Measurements from ENCODE around the gene HMGN4.
"Not testable (repeated sequence)": the region's sequence is repeated elsewhere in the genome, so short reads cannot be mapped to it uniquely, and the experiment has no call there.

Gene HMGN4

GRCh38 chr6:26524314-26524713 lies 13.9 kb upstream of the HMGN4 start:
- DNase-seq: not testable (repeated sequence)

DNA sequence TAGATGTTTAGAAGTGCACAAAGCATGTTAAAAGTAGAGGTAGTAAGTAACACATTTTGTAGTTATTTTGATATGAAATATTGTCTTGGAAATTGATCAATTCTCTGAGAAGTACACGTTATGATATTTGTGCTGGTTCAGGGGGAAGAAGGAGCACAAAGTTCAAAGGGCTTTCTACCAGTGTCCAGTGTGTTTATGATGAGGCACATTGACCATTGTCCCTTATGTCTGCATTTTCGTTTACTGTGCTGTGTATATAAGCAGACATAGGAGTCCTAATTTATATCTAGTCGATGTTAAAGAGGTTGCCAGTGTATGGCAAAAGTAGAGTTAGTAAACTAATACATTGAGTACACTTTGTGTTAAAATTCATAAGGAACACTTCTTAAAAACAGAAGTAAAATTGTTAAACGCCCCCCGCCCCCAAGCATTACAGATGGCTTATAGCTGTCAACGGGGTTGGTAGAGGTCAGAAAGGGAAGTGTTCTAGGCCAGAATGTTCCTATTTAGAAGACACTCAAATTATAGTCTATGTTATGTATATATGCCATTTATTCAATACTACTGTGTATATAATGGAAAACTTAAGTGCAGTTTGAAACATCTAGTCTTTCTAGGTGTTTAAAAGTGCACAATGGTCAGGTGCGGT lies 13.3 kb upstream of the HMGN4 start:
- DNase-seq: no peak

- no peak for DNase-seq
Measured at GRCh38 chr6:26525838-26526237, 12.3 kb upstream of the HMGN4 start.

DNA sequence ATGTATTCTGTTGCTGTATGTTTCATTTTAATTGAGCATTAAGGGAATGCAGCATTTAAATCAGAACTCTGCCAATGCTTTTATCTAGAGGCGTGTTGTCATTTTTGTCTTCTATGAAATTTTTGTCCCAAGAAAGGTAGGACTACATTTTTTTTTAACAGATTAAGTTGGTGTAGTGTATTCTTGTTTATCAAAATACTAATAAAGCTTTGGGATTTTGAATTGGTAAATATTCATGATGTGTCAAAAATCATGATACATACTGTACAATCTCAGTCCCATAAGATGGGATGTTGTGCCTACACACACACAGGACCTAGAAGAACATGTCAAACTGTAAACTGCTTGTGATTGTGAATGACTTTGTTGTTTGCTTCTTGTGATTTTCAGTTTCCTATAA lies 11.2 kb upstream of the HMGN4 start:
- no peak for DNase-seq

GRCh38 chr6:26530203-26530602 lies 8.0 kb upstream of the HMGN4 start:
- no peak for DNase-seq

DNA sequence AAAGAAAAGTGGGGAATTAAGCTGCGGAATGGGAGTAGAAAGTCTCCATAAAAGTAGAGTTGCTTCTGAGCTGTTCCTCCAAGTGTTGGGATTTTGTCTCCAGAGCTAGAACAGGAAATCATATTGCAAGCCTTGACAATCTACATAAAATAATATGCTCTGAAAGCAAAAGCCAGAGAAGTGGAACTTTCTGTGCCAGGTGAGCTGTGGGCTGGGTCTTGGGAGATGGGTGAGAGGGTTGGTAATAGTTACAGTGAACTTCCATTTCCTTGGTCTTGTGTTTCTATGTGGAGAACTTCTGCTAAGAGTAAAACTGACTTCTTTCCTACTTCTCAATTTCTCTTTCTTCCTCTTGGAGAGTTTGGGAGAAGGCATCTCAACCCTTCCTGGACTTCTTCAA lies 6.3 kb upstream of the HMGN4 start:
- no peak for DNase-seq

DNA sequence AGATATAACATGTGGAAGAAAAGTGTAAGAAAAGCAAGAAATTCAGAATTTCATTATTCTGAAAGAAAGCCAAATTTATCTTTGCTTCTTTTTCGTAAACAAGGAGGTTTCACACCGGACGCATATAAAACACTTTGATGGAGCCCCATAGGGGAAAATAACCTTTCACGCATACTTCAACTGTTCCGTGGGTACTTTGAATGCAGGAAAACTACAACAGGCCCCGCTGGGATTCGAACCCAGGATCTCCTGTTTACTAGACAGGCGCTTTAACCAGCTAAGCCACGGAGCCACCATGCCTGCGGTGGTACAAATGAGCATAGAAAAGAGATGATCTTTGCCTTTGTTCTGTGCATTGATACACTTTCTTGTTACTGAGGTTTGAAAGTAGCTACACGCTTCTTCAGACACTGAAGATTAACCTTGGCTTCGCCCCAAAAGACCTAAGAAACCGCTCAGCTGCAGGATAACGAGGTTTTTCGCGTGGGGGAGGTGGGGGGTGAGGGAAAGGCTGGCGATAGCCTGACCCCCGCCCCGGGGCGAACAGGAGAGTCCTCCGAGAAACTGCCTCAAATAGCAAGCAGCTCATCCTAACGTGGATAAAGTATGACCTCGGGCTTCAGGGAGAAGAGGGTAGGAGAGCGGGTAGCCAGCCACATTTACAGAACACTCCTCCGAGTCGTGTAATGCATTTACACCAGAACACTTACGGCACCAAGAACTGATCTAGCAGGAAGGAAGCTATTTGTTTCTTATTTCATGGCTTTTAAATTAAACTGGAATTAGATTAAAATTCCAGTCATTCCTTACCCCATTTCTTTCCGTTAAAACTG lies 5.3 kb upstream of the HMGN4 start:
- peak; percentile 90 for DNase-seq

DNA sequence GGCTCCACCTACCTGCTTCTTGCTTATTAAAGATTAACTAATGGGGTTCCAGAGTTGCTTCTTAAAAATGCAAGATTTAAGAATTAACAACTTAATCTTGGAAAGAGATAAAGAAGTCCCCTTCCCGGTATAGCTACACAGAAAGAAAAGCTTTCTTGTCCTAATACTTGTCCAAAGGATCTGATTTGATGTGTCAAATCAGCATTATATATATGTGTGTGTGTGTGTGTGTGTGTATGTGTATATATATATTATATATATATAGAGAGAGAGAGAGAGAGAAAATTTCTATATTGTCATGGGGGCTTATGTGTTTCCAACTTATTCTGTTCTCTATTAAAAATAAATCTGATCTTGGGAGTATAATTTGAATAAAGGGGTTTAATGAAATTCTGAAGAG lies 4.6 kb upstream of the HMGN4 start:
- no peak for DNase-seq

DNA sequence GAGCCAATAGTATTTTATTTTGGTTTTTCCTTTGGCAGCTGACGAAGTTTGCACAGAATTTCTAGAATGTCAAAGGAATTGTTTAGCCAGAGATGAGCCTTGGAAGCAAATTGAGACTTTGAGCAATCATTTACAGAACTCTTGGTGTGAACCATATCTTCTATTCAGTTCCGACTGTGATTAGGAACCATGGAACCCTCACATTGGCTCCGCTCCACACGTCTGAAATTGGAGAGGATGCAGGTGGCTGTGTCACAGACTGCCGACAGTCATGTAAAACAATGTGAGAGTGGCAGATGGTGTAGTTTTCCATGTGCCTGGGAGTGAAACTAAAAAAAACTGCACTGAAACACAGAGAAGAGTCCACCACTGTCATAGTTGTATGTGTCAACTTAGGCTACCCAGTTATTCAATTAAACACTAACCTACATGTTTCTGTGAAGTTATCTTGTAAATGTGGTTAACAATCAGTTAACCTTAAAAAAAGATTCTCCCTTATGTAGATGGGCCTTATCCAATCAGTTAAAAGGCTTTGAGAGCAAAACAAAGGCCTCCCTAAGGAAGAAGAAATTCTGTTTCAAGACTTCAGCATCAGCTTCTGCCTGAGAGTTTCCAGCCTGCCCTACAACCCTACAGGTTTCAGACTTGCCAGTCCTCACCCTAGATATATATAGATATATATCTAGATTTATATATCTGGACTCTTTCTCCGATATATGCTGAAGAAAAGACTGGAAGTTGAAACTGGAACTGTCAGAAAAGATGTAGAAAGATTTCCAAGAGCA lies 3.3 kb upstream of the HMGN4 start:
- no peak for DNase-seq

DNA sequence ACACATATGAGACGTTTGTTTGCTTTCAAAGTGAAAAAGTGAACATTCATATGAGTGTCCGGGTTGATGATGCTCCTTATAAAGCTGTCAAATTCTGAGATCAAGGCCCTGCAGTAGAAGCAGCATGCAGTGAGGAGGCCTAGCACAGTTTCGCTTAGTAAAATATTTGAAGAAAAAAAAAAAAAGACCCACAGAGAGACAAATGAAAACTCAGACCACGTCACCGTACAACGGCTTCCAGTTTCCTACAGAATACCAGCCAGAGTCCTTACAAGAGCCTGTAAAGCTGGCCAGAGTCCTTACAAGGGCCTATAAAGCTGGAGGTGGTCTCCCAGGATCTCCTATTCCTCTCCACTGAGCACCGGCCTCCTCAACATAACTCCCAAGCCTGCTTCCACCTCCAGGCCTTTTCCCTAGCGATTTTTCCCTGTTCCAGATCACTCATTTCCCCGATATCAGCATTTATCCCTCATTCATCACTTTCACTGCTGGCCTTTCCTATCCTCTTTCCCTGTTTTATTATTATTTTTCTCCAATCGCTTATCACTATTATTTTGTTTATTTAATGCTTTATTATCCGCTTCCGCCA lies 1.5 kb upstream of the HMGN4 start:
- DNase-seq: peak; percentile 9

DNA sequence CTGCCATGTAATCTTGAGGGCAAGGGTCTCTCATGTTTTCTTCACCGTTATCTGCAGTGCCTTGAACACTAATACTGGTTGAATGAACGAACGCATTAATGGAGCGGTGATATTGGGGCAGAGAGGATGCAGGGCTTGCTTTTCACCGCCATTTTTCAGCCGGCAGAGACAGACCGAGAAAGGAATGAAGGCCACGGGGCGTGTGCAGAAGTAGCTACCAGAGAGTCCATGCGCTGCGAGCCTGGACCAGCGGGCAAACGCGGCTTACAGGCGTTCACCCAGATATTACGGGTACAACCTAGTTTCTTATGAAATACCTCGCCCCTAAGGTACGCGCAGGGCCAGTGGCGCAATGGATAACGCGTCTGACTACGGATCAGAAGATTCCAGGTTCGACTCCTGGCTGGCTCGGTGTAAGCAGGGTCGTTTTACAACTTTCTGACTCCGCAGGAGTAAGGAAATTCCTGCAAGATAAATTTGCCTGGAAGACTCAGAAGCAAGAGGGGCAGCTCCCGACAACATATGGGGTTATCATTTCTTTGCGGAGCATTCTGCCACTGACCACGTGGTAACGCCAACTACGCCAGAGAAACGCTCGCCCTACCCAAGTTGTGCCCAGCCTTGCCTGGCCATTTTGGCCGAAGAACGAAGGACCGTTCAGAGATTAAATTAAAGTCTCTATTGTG lies 863 bp upstream of the HMGN4 start:
- peak; percentile 86 for DNase-seq

DNA sequence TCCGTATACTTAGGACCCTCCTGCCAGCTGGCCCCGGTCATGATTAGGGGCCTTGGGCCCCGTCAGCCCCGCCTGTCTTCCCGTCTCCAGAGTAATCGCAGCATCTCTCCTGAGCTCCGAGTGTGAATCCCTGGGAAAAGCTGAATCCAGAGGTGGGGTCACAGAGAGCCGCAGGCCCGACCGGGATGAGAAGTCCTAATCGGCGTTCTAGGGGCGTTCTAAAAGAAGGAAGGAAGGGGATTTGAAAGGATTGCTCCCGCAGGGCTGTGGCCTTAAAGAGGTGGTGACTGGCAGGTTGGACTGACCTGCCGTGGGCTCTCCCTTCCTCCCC lies 371 bp downstream of the HMGN4 start:
- no peak for DNase-seq

DNA sequence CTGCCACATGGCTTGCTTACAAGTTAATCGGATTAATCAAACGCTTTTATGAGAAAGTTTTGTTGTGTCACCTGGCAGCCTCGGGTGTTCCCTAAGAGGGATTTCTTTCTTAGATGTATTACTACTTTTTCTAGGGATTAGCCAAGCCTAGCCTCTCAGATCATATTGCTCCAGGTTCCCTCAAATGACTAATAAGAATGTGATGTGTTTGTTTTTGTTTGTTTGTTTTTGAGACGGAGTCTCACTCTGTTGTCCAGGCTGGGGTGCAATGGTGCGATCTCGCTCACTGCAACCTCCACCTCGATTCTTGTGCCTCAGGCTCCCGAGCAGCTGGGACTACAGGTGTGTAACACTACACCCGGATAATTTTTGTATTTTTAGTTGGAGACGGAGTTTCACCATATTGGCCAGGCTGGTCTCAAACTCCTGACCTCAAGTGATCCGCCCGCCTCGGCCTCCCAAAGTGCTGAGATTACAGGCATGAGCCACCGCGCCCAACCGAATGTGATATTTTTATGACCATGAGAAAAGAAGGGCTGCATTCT lies 977 bp downstream of the HMGN4 start:
- DNase-seq: no peak

- DNase-seq: no peak
Measured at GRCh38 chr6:26541579-26541978, 3.4 kb downstream of the HMGN4 start.

- DNase-seq: no peak
Measured at GRCh38 chr6:26543953-26544352, 5.8 kb downstream of the HMGN4 start.

DNA sequence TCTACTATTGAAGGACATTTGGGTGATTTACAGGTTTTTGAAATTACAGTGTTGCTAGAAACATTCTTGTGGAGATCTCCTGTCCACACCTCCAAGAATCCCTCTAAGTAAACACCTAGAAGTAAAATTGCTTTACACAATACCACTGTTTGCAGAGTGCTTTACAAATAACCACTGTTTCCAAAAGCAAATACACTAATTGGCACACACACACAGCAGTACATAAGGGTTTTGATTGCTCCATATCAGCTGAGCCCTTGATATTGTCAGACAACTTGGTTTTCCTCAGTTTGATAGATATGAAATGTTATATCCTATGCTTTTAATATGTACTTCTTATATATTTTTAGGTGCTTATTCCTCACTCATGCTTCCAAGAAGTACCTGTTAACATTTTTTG lies 6.3 kb downstream of the HMGN4 start:
- DNase-seq: no peak

GRCh38 chr6:26545627-26546026 lies 7.5 kb downstream of the HMGN4 start:
- DNase-seq: no peak

DNA sequence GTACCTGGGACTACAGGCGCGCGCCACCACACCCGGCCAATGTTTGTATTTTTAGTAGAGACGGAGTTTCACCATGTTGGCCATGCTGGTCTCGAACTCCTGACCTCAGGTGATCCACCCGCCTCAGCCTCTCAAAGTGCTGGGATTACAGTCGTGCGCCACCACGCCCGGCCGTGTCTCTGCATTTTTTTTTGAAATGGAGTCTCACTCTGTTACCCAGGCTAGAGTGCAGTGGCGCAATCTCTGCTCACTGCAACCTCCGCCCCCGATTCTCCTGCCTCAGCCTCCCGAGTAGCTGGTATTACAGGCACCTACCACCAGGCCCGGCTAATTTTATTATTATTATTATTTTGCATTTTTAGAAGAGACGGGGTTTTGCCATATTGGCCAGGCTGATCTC lies 9.2 kb downstream of the HMGN4 start:
- DNase-seq: not testable (repeated sequence)

- DNase-seq: peak; percentile 42
Measured at GRCh38 chr6:26550250-26550993, 12.3 kb downstream of the HMGN4 start.

GRCh38 chr6:26552205-26552604 lies 14.0 kb downstream of the HMGN4 start:
- DNase-seq: no peak

- DNase-seq: no peak
Measured at GRCh38 chr6:26552640-26553188, 14.5 kb downstream of the HMGN4 start.

GRCh38 chr6:26553264-26553634 lies 15.1 kb downstream of the HMGN4 start:
- peak; percentile 70 for DNase-seq

All from activated gamma-delta T cell treated with Interleukin-2 at 50 U/mL for 16 hours (primary cell).